ENCODE results near the gene DNAH14.
"Not testable (repeated sequence)": the region's sequence is repeated elsewhere in the genome, so short reads cannot be mapped to it uniquely, and the experiment has no call there.

Gene DNAH14

GRCh38 chr1:224921354-224921753, 8.1 kb upstream of the DNAH14 start:
- DNase-seq (ENCODE audit: low read depth in 2 of 2): no peak

DNA sequence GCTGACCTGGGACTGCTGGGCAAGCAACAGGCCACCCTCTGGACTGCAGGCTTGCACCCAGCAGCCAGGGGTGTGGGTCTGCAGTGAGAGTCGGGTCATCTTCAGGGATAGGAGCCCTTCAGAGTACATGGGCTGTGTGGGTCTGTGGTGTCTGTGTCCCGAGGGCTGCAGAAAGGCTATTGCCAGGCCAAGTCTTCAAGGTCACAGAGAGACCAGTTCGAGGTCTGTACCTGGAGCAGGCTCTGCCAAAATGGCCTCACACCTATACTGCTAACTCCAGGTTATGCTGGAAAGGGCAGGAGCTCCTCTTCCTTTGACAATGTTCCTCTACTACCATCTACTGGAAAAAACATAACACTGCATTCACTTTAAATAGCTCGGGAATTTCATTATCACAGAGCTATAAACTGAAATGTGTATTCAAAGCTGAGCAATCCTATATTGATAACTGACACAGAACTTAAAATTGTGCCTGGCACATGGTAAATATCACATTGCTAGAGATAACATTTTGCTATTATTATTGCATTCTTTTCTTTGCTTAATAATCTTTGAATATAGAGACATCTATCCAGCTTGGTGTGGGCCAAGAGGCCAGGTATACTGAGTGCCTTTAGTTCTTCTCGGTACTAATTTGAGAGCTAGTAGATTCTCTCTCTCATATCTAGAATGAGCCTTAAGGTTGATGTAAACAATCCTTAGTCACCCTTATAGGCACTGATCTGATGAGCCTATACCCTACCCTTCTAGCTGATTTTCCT, 6.9 kb upstream of the DNAH14 start:
- no peak for DNase-seq (ENCODE audit: low read depth in 2 of 2)

- DNase-seq (ENCODE audit: low read depth in 2 of 2): no peak
Measured at GRCh38 chr1:224923726-224924125, 5.7 kb upstream of the DNAH14 start.

GRCh38 chr1:224927631-224928030, 1.8 kb upstream of the DNAH14 start:
- not testable (repeated sequence) for DNase-seq (ENCODE audit: low read depth in 2 of 2)

DNA sequence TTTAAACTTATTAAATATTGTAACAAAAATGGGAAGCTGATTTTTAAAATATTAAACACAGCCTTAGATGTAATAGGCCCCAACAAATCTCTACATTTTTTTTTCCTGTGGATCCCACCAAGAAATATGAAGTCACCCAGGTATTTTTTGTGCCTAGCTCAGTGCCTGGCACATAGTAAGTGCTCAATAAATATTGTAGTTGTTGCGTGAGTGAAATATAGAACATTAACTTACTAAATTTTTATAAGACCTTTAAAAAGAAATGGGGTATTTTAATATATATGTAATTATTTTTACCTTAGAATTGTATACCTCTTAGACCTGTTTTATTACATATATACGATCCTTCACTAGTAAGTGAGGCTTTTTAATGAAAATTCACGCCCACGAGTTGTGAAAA, 569 bp upstream of the DNAH14 start:
- no peak for DNase-seq (ENCODE audit: low read depth in 2 of 2)

DNA sequence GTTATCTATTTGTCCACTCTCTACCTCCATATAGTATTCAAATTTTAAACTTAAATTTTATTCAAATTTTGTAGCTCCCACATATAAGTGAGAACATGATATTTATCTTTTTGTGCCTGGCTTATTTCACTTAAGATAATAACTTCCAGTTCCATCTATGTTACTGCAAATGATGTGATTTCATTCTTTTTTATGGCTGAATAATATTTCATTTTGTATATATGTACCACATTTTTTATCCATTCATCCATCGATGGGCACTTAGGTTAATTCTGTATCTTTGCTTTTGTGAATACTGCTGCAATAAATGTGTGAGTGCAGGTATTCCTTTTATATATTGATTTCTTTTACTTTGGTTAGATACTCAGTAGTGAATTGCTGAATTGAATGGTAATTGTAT, 2.1 kb downstream of the DNAH14 start:
- no peak for DNase-seq (ENCODE audit: low read depth in 2 of 2)

- DNase-seq (ENCODE audit: low read depth in 2 of 2): no peak
Measured at GRCh38 chr1:224932607-224933249, 3.3 kb downstream of the DNAH14 start.

GRCh38 chr1:224933584-224933983, 4.1 kb downstream of the DNAH14 start:
- DNase-seq (ENCODE audit: low read depth in 2 of 2): no peak

DNA sequence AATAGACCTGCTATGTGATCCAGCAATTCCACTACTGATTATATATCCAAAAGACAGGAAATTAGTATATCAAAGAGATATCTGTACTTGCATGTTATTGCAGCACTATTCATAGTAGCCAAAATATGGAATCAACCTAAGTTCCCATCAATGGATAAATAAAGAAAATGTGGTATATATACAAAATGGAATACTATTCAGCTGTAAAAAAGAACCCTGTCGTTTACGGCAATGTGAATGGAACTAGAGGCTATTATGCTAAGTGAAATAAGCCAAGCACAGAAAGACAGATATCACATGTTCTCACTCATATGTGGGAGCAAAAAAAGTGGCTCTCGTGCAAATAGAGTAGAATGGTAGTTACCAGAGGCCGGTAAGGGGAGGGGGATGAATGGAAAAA, 9.2 kb downstream of the DNAH14 start:
- DNase-seq (ENCODE audit: low read depth in 2 of 2): no peak

- DNase-seq (ENCODE audit: low read depth in 2 of 2): no peak
Measured at GRCh38 chr1:224939844-224940425, 10.5 kb downstream of the DNAH14 start.

GRCh38 chr1:224940735-224941134, 11.3 kb downstream of the DNAH14 start:
- not testable (repeated sequence) for DNase-seq (ENCODE audit: low read depth in 2 of 2)

GRCh38 chr1:224945651-224946348, 16.3 kb downstream of the DNAH14 start:
- DNase-seq (ENCODE audit: low read depth in 2 of 2): not testable (repeated sequence)

DNA sequence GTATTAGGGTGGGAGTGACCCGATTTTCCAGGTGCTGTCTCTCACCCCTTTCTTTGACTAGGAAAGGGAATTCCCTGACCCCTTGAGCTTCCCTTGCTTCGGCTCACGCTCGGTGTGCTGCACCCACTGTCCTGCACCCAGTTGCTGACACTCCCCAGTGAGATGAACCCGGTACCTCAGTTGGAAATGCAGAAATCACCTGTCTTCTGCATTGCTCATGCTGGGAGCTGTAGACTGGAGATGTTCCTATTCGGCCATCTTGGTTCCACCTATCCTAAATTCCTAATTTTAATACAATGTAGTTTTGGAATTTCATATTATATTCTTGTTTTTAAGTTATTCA, 16.8 kb downstream of the DNAH14 start:
- DNase-seq (ENCODE audit: low read depth in 2 of 2): not testable (repeated sequence)

DNA sequence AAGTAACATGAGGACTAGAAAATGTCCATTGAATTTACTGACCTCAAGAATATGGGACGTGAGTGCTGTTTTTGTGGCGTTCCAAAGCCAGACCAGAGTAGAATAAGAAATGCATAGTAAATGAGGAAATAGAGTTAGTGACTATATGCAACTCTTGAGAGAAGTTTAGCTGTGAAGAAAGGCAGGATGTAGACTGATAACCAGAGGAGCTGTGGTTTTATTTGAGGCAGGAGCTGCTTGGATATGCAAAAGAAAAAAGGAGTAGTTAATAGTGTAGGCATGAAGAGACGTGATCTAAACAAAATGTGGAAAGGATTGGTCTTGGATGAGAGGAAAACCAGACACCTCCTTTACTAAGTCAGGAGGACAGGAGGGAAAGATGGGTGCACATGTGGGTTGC, 28.2 kb downstream of the DNAH14 start:
- DNase-seq (ENCODE audit: low read depth in 2 of 2): no peak

- DNase-seq (ENCODE audit: low read depth in 2 of 2): no peak
Measured at GRCh38 chr1:224958490-224958889, 29.0 kb downstream of the DNAH14 start.

DNA sequence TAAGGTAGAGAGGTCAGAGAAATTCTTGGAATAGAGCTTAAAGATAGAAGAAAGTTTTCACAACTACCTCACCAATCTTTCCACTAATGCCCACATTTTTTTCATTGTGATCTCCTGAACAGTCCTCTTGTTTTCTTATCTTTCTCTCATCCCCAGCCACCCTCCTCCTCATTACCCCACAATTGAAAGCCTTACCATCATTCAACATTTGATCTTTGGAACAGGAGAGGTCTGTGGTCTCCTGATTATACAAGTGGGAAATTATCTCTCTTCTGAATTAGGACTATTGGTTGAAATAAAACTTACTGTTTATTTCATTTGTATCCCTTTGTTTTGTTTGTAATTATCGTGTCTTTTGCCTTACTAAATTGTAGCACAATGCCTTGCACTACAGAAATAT, 29.6 kb downstream of the DNAH14 start:
- no peak for DNase-seq (ENCODE audit: low read depth in 2 of 2)

- no peak for DNase-seq (ENCODE audit: low read depth in 2 of 2)
Measured at GRCh38 chr1:224959656-224960055, 30.2 kb downstream of the DNAH14 start.

- DNase-seq (ENCODE audit: low read depth in 2 of 2): no peak
Measured at GRCh38 chr1:224980181-224980580, 50.7 kb downstream of the DNAH14 start.

GRCh38 chr1:224981922-224982354, 52.5 kb downstream of the DNAH14 start:
- not testable (repeated sequence) for DNase-seq (ENCODE audit: low read depth in 2 of 2)

- no peak for DNase-seq (ENCODE audit: low read depth in 2 of 2)
Measured at GRCh38 chr1:224988042-224988441, 58.6 kb downstream of the DNAH14 start.

- DNase-seq (ENCODE audit: low read depth in 2 of 2): no peak
Measured at GRCh38 chr1:224989615-224990014, 60.1 kb downstream of the DNAH14 start.

DNA sequence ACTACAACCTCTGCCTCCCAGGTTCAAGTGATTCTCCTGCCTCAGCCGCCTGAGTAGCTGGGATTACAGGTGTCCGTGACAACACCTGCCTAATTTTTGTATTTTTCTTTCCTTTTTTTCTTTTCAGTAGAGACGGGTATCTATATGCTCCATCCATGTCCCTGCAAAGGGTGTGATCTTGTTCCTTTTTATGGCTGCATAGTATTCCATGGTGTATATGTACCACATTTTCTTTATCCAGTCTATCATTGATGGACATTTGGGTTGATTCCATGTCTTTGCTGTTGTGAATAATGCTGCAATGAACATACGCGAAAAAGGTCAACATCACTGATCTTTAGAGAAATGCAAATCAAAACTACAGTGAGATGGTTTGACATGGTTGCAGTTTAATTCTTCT, 62.1 kb downstream of the DNAH14 start:
- not testable (repeated sequence) for DNase-seq (ENCODE audit: low read depth in 2 of 2)

DNA sequence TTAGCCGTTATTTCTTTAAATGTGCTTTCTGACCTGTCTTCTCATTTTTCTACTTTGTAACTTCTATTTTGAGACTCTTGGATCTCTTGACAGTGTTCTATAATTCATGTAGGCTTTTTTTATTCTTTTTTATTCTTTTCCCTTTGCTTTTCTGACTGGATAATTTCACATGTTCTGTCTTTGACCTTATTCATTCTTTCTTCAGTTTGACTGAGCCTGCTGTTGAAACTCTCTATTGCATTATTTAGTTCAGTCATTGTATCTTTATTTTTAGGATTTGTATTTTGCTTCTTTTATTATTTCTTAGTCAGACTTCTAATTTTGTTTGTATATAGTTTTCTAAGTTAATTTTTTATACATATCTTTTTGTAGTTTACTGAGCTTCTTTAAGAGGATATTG, 66.1 kb downstream of the DNAH14 start:
- no peak for DNase-seq (ENCODE audit: low read depth in 2 of 2)
